ENCODE data around the gene SIGLEC11.

- TF ChIP-seq CTCF (IDR thresholded peaks at IDR 0.05) (no peak), EZH2 (IDR thresholded peaks at IDR 0.05; ENCODE audit: borderline replicate concordance, insufficient read depth, low read depth, low read length, poor library complexity, severe bottlenecking) (no peak)
Observed at GRCh38 chr19:49921871-49922795, 38.8 kb downstream of the SIGLEC11 start.
